ENCODE data around the gene GOLGA6L9.
"Not testable (repeated sequence)": the region's sequence is repeated elsewhere in the genome, so short reads cannot be mapped to it uniquely, and the experiment has no call there.

The GOLGA6L9 gene

GRCh38 chr15:82465629-82466028 lies 36.0 kb downstream of the GOLGA6L9 start:
- H3K27ac ChIP-seq (ENCODE audit: low read depth, low read length); H3K9me3 ChIP-seq (ENCODE audit: control insufficient read depth in 5 of 5, low read length in 5 of 5); H3K27me3 ChIP-seq (ENCODE audit: control insufficient read depth in 5 of 5, insufficient read depth in 4 of 5, low read length in 5 of 5); H3K4me1 ChIP-seq (ENCODE audit: control insufficient read depth in 5 of 5, insufficient read depth in 5 of 5, low read length in 5 of 5); H3K9ac ChIP-seq (ENCODE audit: low read length in 5 of 5); H3K36me3 ChIP-seq (ENCODE audit: control insufficient read depth in 5 of 5, insufficient read depth in 5 of 5, low read length in 5 of 5); H3K4me3 ChIP-seq (ENCODE audit: low read depth in 1 of 5, low read length in 5 of 5): not testable (repeated sequence)

GRCh38 chr15:82468205-82468604 lies 38.6 kb downstream of the GOLGA6L9 start:
- not testable (repeated sequence) for H3K27me3 ChIP-seq (ENCODE audit: control insufficient read depth in 5 of 5, insufficient read depth in 4 of 5, low read length in 5 of 5); H3K36me3 ChIP-seq (ENCODE audit: control insufficient read depth in 5 of 5, insufficient read depth in 5 of 5, low read length in 5 of 5); H3K4me1 ChIP-seq (ENCODE audit: control insufficient read depth in 5 of 5, insufficient read depth in 5 of 5, low read length in 5 of 5); H3K9me3 ChIP-seq (ENCODE audit: control insufficient read depth in 5 of 5, low read length in 5 of 5); H3K4me3 ChIP-seq (ENCODE audit: low read depth in 1 of 5, low read length in 5 of 5); H3K9ac ChIP-seq (ENCODE audit: low read length in 5 of 5); H3K27ac ChIP-seq (ENCODE audit: low read depth, low read length)

GRCh38 chr15:82469381-82469780 lies 39.8 kb downstream of the GOLGA6L9 start:
- not testable (repeated sequence) for H3K27ac ChIP-seq (ENCODE audit: low read depth, low read length); H3K4me3 ChIP-seq (ENCODE audit: low read depth in 1 of 5, low read length in 5 of 5)

GRCh38 chr15:82472269-82472982 lies 42.8 kb downstream of the GOLGA6L9 start:
- not testable (repeated sequence) for H3K4me1 ChIP-seq (ENCODE audit: control insufficient read depth in 5 of 5, insufficient read depth in 5 of 5, low read length in 5 of 5); H3K27me3 ChIP-seq (ENCODE audit: control insufficient read depth in 5 of 5, insufficient read depth in 4 of 5, low read length in 5 of 5); H3K36me3 ChIP-seq (ENCODE audit: control insufficient read depth in 5 of 5, insufficient read depth in 5 of 5, low read length in 5 of 5); H3K9me3 ChIP-seq (ENCODE audit: control insufficient read depth in 5 of 5, low read length in 5 of 5); H3K9ac ChIP-seq (ENCODE audit: low read length in 5 of 5); H3K27ac ChIP-seq (ENCODE audit: low read depth, low read length); H3K4me3 ChIP-seq (ENCODE audit: low read depth in 1 of 5, low read length in 5 of 5)

More at GRCh38 chr15:82469381-82469780, 39.8 kb downstream of the GOLGA6L9 start:
- not testable (repeated sequence) for H3K9ac ChIP-seq (ENCODE audit: low read length in 5 of 5); H3K36me3 ChIP-seq (ENCODE audit: control insufficient read depth in 5 of 5, insufficient read depth in 5 of 5, low read length in 5 of 5); H3K27me3 ChIP-seq (ENCODE audit: control insufficient read depth in 5 of 5, insufficient read depth in 4 of 5, low read length in 5 of 5); H3K4me1 ChIP-seq (ENCODE audit: control insufficient read depth in 5 of 5, insufficient read depth in 5 of 5, low read length in 5 of 5); H3K9me3 ChIP-seq (ENCODE audit: control insufficient read depth in 5 of 5, low read length in 5 of 5)

- not testable (repeated sequence) for H3K4me3 ChIP-seq (ENCODE audit: low read depth in 1 of 5, low read length in 5 of 5); H3K9ac ChIP-seq (ENCODE audit: low read length in 5 of 5); H3K27me3 ChIP-seq (ENCODE audit: control insufficient read depth in 5 of 5, insufficient read depth in 4 of 5, low read length in 5 of 5); H3K4me1 ChIP-seq (ENCODE audit: control insufficient read depth in 5 of 5, insufficient read depth in 5 of 5, low read length in 5 of 5); H3K36me3 ChIP-seq (ENCODE audit: control insufficient read depth in 5 of 5, insufficient read depth in 5 of 5, low read length in 5 of 5); H3K9me3 ChIP-seq (ENCODE audit: control insufficient read depth in 5 of 5, low read length in 5 of 5); H3K27ac ChIP-seq (ENCODE audit: low read depth, low read length)
These were observed 45.1 kb downstream of the GOLGA6L9 start for GRCh38 chr15:82474596-82475325.

GRCh38 chr15:82475345-82475967 lies 45.8 kb downstream of the GOLGA6L9 start:
- H3K9me3 ChIP-seq (ENCODE audit: control insufficient read depth in 5 of 5, low read length in 5 of 5); H3K9ac ChIP-seq (ENCODE audit: low read length in 5 of 5); H3K27me3 ChIP-seq (ENCODE audit: control insufficient read depth in 5 of 5, insufficient read depth in 4 of 5, low read length in 5 of 5); H3K36me3 ChIP-seq (ENCODE audit: control insufficient read depth in 5 of 5, insufficient read depth in 5 of 5, low read length in 5 of 5); H3K27ac ChIP-seq (ENCODE audit: low read depth, low read length); H3K4me3 ChIP-seq (ENCODE audit: low read depth in 1 of 5, low read length in 5 of 5); H3K4me1 ChIP-seq (ENCODE audit: control insufficient read depth in 5 of 5, insufficient read depth in 5 of 5, low read length in 5 of 5): not testable (repeated sequence)

GRCh38 chr15:82476697-82477342 lies 47.2 kb downstream of the GOLGA6L9 start:
- H3K27ac ChIP-seq (ENCODE audit: low read depth, low read length); H3K4me1 ChIP-seq (ENCODE audit: control insufficient read depth in 5 of 5, insufficient read depth in 5 of 5, low read length in 5 of 5); H3K4me3 ChIP-seq (ENCODE audit: low read depth in 1 of 5, low read length in 5 of 5); H3K36me3 ChIP-seq (ENCODE audit: control insufficient read depth in 5 of 5, insufficient read depth in 5 of 5, low read length in 5 of 5); H3K9ac ChIP-seq (ENCODE audit: low read length in 5 of 5); H3K9me3 ChIP-seq (ENCODE audit: control insufficient read depth in 5 of 5, low read length in 5 of 5); H3K27me3 ChIP-seq (ENCODE audit: control insufficient read depth in 5 of 5, insufficient read depth in 4 of 5, low read length in 5 of 5): not testable (repeated sequence)

GRCh38 chr15:82477343-82478057 lies 47.9 kb downstream of the GOLGA6L9 start:
- not testable (repeated sequence) for H3K4me1 ChIP-seq (ENCODE audit: control insufficient read depth in 5 of 5, insufficient read depth in 5 of 5, low read length in 5 of 5); H3K9ac ChIP-seq (ENCODE audit: low read length in 5 of 5); H3K4me3 ChIP-seq (ENCODE audit: low read depth in 1 of 5, low read length in 5 of 5); H3K27ac ChIP-seq (ENCODE audit: low read depth, low read length); H3K9me3 ChIP-seq (ENCODE audit: control insufficient read depth in 5 of 5, low read length in 5 of 5); H3K27me3 ChIP-seq (ENCODE audit: control insufficient read depth in 5 of 5, insufficient read depth in 4 of 5, low read length in 5 of 5); H3K36me3 ChIP-seq (ENCODE audit: control insufficient read depth in 5 of 5, insufficient read depth in 5 of 5, low read length in 5 of 5)

Data from subcutaneous abdominal adipose tissue (tissue), 5 donors.